ENCODE data around the gene ATXN3.
A peak's percentile ranks its signal among the peaks of the same experiment; 100 is the strongest.
"Not testable (repeated sequence)": the region's sequence is repeated elsewhere in the genome, so short reads cannot be mapped to it uniquely, and the experiment has no call there.

Gene ATXN3

GRCh38 chr14:92058006-92058917 is 48.1 kb downstream of the ATXN3 start:
- DNase-seq (ENCODE audit: low read depth): no peak

- DNase-seq (ENCODE audit: low read depth): no peak
Measured at GRCh38 chr14:92049781-92050180, 56.6 kb downstream of the ATXN3 start.

GRCh38 chr14:92049221-92049620 is 57.2 kb downstream of the ATXN3 start:
- DNase-seq (ENCODE audit: low read depth): not testable (repeated sequence)

- not testable (repeated sequence) for DNase-seq (ENCODE audit: low read depth)
Measured at GRCh38 chr14:92045904-92046303, 60.5 kb downstream of the ATXN3 start.

GRCh38 chr14:92041766-92042165 is 64.6 kb downstream of the ATXN3 start:
- not testable (repeated sequence) for DNase-seq (ENCODE audit: low read depth)

DNA sequence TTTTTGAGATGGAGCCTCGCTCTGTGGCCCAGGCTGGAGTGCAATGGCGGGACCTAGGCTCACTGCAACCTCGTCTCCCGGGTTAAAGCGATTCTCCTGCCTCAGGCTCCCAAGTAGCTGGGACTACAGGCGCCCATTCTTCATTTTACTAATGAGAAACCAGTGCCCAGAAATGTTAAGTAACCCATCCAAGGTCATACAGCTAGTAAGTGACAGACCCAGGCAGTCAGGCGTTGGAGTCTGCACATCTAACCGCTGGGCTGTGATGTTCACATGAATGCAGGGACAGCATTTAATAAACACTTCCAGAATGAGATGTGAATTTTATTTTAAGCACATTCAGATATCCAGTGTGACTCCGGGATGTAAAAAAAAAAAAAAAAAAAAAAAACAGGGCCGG is 65.2 kb downstream of the ATXN3 start:
- DNase-seq (ENCODE audit: low read depth): no peak

- DNase-seq (ENCODE audit: low read depth): no peak
Measured at GRCh38 chr14:92040431-92041051, 65.8 kb downstream of the ATXN3 start.

GRCh38 chr14:92039719-92040430 is 66.5 kb downstream of the ATXN3 start, which contains the start of gene TRIP11:
TRIP11 (minus strand) TSS chr14:92040059; CDS start chr14:92039685, 374 bp downstream.
- peak; percentile 92 for DNase-seq (ENCODE audit: low read depth)

DNA sequence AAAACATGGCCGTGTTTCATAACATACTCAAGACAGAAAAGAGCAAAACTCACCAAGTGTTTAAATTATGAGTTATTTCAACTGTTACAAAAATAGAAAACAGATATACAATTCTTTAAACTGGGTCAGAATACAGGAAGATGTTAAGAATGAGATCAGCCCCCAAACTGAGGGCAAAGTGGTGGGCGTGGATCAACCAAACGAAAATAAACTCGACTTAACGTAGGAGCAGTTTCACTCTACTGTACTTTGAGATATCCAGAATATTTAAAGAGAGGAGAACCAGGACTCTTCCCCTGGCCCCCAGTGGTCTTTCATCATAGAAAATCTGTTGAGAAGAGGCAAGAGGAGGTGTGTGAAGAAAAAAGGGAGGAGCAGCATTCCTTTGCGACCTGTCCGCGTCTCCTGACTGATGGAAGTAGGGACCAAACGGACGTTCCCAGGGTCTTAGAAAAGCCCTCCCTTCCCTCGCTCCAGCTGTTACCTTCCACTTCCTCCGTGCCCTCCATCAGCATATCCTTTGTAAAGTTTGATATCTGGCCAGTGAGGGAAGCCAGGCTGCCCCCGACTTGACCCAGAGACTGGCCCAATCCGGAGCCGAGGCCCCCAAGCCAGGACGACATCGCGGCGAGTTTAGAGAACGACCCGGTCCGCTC is 67.2 kb downstream of the ATXN3 start:
- DNase-seq (ENCODE audit: low read depth): no peak

DNA sequence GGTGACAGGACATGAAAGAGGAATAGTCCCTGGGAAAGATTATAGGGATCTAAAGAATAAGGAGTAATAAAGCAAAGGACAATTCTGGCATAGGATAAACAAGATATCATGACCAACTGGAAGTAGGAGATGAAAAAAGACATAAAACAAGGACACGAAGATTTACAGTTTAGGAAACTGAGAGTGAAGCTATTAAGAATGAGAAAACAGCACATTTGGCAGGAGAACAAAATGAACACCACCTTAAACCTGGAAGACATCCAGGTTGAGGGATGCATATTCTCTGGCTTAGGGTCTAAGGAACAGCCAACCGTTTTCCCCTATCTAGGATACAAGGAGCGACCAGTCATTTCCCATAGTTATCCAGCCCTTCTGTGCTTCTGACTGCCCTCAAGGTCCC is 68.4 kb downstream of the ATXN3 start:
- DNase-seq (ENCODE audit: low read depth): no peak

DNA sequence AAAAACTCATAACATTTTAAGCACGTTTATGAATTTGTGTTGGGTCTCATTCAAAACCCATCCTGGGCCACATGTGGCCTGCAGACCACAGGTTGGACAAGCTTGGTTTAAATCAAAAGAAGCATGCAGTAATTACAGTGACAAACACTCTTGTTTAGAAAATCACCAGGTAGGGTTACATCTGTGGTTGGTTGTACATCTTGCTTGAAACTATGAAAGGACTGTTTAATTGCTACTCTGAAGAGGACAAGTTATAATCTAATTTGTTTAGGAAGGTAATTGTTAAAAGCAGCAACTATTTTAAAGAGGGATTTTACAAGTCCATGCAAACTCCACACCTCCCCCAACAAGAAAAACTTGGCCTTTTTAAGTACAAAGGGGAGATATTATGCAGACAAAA is 70.5 kb downstream of the ATXN3 start:
- no peak for DNase-seq (ENCODE audit: low read depth)

GRCh38 chr14:92033906-92034687 is 72.3 kb downstream of the ATXN3 start:
- no peak for DNase-seq (ENCODE audit: low read depth)

DNA sequence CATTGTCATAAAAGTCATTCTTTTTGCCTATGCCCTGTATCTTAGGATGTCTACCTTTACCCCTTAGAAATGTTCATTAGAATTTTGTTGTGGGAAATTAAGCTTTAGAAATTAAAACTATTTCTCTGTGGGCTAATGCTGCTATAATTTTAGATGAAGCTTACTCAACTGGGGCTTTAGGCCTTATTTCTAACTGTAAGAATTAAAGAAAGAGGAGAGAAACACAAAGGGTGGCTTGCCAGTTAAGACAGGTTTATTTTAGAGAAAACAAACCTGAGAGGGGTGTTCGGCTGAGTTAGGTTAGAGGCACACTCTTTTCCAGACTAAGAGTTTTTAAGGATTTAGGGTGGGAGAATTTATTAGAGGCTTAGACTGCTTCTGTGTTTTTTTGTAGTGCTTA is 72.9 kb downstream of the ATXN3 start:
- DNase-seq (ENCODE audit: low read depth): no peak

DNA sequence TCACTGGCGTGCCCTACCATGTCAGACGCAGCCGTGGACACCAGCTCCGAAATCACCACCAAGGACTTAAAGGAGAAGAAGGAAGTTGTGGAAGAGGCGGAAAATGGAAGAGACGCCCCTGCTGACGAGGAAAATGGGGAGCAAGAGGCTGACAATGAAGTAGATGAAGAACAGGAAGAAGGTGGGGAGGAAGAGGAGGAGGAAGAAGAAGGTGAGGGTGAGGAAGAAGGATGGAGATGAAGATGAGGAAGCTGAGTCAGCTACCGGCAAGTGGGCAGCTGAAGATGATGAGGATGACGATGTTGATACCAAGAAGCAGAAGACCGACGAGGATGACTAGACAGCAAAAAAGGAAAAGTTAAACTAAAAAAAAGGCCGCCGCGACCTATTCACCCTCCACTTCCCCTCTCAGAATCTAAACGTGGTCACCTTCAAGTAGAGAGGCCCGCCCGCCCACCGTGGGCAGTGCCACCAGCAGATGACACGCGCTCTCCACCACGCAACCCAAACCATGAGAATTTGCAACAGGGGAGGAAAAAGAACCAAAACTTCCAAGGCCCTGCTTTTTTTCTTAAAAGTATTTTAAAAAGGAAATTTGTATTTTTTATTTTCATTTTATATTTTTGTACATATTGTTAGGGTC is 79.7 kb downstream of the ATXN3 start:
- no peak for DNase-seq (ENCODE audit: low read depth)

- no peak for DNase-seq (ENCODE audit: low read depth)
Measured at GRCh38 chr14:92022036-92022435, 84.3 kb downstream of the ATXN3 start.

DNA sequence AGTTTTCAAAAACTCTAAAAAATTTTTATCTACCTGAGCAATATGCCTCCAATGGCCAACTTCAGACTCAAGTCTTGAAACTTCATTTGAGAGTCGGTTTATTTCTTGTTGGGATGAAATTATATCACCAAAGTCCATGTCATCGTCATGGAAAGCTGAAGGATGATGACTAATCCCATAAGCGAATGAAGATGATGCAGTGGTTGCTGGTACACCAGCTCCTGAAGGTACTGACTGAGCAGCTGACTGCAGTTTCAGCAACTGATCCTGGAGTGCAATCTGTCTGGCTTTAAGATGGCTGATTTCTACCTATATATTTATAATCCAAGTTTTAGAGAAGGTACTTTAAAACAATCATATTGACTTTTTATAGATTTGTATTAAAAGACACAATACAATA is 84.9 kb downstream of the ATXN3 start:
- no peak for DNase-seq (ENCODE audit: low read depth)

- DNase-seq (ENCODE audit: low read depth): no peak
Measured at GRCh38 chr14:92014040-92014439, 92.3 kb downstream of the ATXN3 start.

DNA sequence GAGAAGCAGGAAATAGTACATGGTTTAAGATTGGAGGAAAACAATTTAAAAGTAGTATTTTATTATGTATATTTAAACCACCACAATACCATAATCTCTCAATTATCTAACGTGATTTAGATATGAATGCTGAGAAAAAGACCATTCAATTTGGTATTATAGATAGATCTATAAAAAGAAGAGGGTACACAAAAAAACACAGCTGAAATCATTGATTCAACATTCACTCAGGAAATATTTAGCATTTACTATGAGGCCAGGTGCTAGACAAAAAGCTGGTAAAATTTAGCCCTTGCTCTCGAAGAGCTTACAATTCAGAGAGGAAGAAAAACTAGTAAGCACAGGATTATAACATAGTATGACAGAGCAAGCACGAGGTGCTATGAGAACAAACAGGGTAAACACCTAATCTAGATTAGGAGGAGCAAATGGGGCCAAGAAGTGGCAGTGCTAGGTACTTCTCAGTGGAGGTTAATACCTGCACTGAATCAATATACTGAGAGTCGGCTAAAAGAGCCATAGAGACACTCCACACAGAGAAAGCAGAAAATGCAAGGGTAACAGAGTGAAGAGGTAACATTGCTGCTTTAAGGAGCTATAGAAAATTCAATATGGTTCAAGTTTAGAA is 94.1 kb downstream of the ATXN3 start:
- no peak for DNase-seq (ENCODE audit: low read depth)

DNA sequence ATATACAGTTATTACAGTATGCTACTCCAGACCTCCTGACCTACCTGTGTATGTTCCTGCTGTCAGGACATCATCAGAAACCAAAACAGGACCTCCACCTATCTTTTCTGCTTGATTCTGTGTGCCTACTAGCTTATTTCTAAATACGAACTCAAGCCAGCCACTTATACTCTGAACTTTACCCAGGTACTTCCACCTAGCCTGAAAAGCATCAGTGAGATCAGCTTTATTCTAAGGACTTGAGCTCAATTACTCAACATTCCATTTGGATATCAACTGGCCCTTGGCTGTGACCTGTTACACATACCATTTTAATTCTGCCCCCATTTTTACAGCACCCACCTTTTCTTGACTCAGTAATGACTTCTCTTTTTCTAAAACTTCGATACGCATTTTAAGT is 95.7 kb downstream of the ATXN3 start:
- DNase-seq (ENCODE audit: low read depth): no peak

DNA sequence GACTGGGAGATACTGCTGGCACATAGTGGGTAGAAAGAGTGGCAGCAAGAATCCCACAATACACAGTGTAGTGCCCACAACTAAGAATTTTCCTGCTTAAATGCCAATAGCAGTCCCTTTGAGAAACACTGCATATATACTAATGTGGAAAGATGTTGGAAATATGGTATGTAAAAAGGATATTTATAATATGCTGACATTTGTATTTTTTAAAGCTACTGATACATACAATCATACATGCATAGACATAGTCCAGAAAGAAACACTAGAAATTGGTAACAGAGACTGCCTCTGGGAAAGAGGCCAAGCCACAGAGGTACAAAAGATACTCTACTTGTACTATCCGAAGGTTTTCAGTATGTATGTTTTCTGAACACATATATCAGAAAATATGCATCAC is 96.8 kb downstream of the ATXN3 start:
- no peak for DNase-seq (ENCODE audit: low read depth)
